Stomach smooth muscle (tissue), 2 donors: ENCODE results near the gene CFAP299.
"Not testable (repeated sequence)": the region's sequence is repeated elsewhere in the genome, so short reads cannot be mapped to it uniquely, and the experiment has no call there.

Experiments
- H3K27ac ChIP-seq: one replicate; pipeline ENCODE4 v1.7.0; 2013; ENCODE audit warnings: mild to moderate bottlenecking, low read length, inconsistent platforms
- H3K27me3 ChIP-seq, 2 donors: one replicate each; pipeline ENCODE4 v1.7.0; 2013; ENCODE audit warnings: low read length in 2 of 2; ENCODE audit not compliant: insufficient read depth in 2 of 2, control insufficient read depth in 1 of 2
- H3K36me3 ChIP-seq, 2 donors: one replicate each; pipeline ENCODE4 v1.7.0; 2013; ENCODE audit warnings: low read length in 2 of 2; ENCODE audit not compliant: control insufficient read depth in 2 of 2, insufficient read depth in 2 of 2
- H3K4me1 ChIP-seq: one replicate; pipeline ENCODE4 v1.7.0; 2013; ENCODE audit warnings: low read length; ENCODE audit not compliant: control insufficient read depth, insufficient read depth
- H3K4me3 ChIP-seq, 2 donors: one replicate each; pipeline ENCODE4 v1.7.0; 2013; ENCODE audit warnings: low read length in 2 of 2
- H3K9ac ChIP-seq, 2 donors: one replicate each; pipeline ENCODE4 v1.7.0; 2013; ENCODE audit warnings: low read length in 2 of 2, mild to moderate bottlenecking in 1 of 2
- H3K9me3 ChIP-seq, 2 donors: one replicate each; pipeline ENCODE4 v1.7.0; 2013; ENCODE audit warnings: low read length in 2 of 2; ENCODE audit not compliant: control insufficient read depth in 2 of 2
- donor health status: healthy.
- donor health status: Pancreatic carcinoma.

The CFAP299 gene

GRCh38 chr4:80422727-80423404, 87.3 kb downstream of the CFAP299 start:
- no peaks in the 10 kb centered on the region for H3K36me3 ChIP-seq
- no peak overlapping the region for H3K9ac ChIP-seq
- no peak overlapping the region for H3K27ac ChIP-seq
- no peak overlapping the region for H3K4me3 ChIP-seq
- H3K4me1 ChIP-seq: no peaks in the 10 kb centered on the region
- H3K27me3 ChIP-seq: no peaks in the 10 kb centered on the region
- no peaks in the 10 kb centered on the region for H3K9me3 ChIP-seq

GRCh38 chr4:80423553-80424224, 88.2 kb downstream of the CFAP299 start:
- Histone ChIP-seq H3K36me3 (no peaks in the 10 kb centered on the region), H3K9ac (no peak overlapping the region), H3K4me3 (no peak overlapping the region), H3K4me1 (no peaks in the 10 kb centered on the region), H3K27me3 (no peaks in the 10 kb centered on the region), H3K9me3 (no peaks in the 10 kb centered on the region), H3K27ac (no peak overlapping the region)

GRCh38 chr4:80424225-80424581, 88.7 kb downstream of the CFAP299 start:
- H3K9me3 ChIP-seq: no peaks in the 10 kb centered on the region
- H3K4me3 ChIP-seq: no peak overlapping the region
- H3K27ac ChIP-seq: no peak overlapping the region
- no peaks in the 10 kb centered on the region for H3K36me3 ChIP-seq
- no peak overlapping the region for H3K9ac ChIP-seq
- no peaks in the 10 kb centered on the region for H3K4me1 ChIP-seq
- no peaks in the 10 kb centered on the region for H3K27me3 ChIP-seq

- Histone ChIP-seq H3K9me3 (no peaks in the 10 kb centered on the region), H3K27ac (no peak overlapping the region), H3K4me1 (no peaks in the 10 kb centered on the region), H3K4me3 (no peak overlapping the region), H3K27me3 (no peaks in the 10 kb centered on the region), H3K9ac (no peak overlapping the region), H3K36me3 (no peaks in the 10 kb centered on the region)
These were observed 89.9 kb downstream of the CFAP299 start for GRCh38 chr4:80425124-80426100.

- H3K9me3 ChIP-seq: no peaks in the 10 kb centered on the region
- H3K36me3 ChIP-seq: no peaks in the 10 kb centered on the region
- H3K9ac ChIP-seq: no peak overlapping the region
- H3K27me3 ChIP-seq: no peaks in the 10 kb centered on the region
- no peak overlapping the region for H3K27ac ChIP-seq
- no peak overlapping the region for H3K4me3 ChIP-seq
- no peaks in the 10 kb centered on the region for H3K4me1 ChIP-seq
These were observed 95.9 kb downstream of the CFAP299 start for GRCh38 chr4:80431203-80431965.

GRCh38 chr4:80434238-80434637, 98.7 kb downstream of the CFAP299 start:
- H3K27ac ChIP-seq: no peak overlapping the region
- no peak overlapping the region for H3K4me3 ChIP-seq
- no peak overlapping the region for H3K9ac ChIP-seq
- no peaks in the 10 kb centered on the region for H3K36me3 ChIP-seq
- no peaks in the 10 kb centered on the region for H3K4me1 ChIP-seq
- no peaks in the 10 kb centered on the region for H3K9me3 ChIP-seq
- H3K27me3 ChIP-seq: no peaks in the 10 kb centered on the region

- Histone ChIP-seq H3K27ac (no peak overlapping the region), H3K9me3 (no peaks in the 10 kb centered on the region), H3K36me3 (no peaks in the 10 kb centered on the region), H3K4me3 (no peak overlapping the region), H3K4me1 (no peaks in the 10 kb centered on the region), H3K27me3 (no peaks in the 10 kb centered on the region), H3K9ac (no peak overlapping the region)
These were observed 102.5 kb downstream of the CFAP299 start for GRCh38 chr4:80438016-80438415.

- H3K9ac ChIP-seq, H3K36me3 ChIP-seq, H3K27ac ChIP-seq, H3K4me3 ChIP-seq, H3K4me1 ChIP-seq, H3K27me3 ChIP-seq, H3K9me3 ChIP-seq: not testable (repeated sequence)
These were observed 103.9 kb downstream of the CFAP299 start for GRCh38 chr4:80439294-80440061.

GRCh38 chr4:80446248-80446647, 110.7 kb downstream of the CFAP299 start:
- H3K27me3 ChIP-seq: no peaks in the 10 kb centered on the region
- no peaks in the 10 kb centered on the region for H3K36me3 ChIP-seq
- no peaks in the 10 kb centered on the region for H3K4me1 ChIP-seq
- H3K4me3 ChIP-seq: no peak overlapping the region
- no peak overlapping the region for H3K27ac ChIP-seq
- no peaks in the 10 kb centered on the region for H3K9me3 ChIP-seq
- H3K9ac ChIP-seq: no peak overlapping the region

- H3K36me3 ChIP-seq: no peaks in the 10 kb centered on the region
- H3K4me1 ChIP-seq: no peaks in the 10 kb centered on the region
- H3K27me3 ChIP-seq: no peaks in the 10 kb centered on the region
- no peak overlapping the region for H3K27ac ChIP-seq
- H3K4me3 ChIP-seq: no peak overlapping the region
- no peak overlapping the region for H3K9ac ChIP-seq
- no peaks in the 10 kb centered on the region for H3K9me3 ChIP-seq
These were observed 111.1 kb downstream of the CFAP299 start for GRCh38 chr4:80446664-80447063.
